ENCODE measurements around the gene PRADC1.

GRCh38 chr2:73253901-73254300 lies 20.9 kb upstream of the PRADC1 start:
- no peak for TF ChIP-seq CTCF (IDR thresholded peaks at IDR 0.05)
- no peak for TF ChIP-seq POLR2A (IDR thresholded peaks at IDR 0.05)

All from body of pancreas (tissue), 4 donors.